Kidney (tissue), 14 donors: Measurements from ENCODE around the gene TIPRL. TPM values are rescaled to one million over a fixed set of nuclear protein-coding genes. Genes with fewer than 3 reads are reported as not detected.

Experiments
- DNase-seq, 5 donors: peaks; one replicate each; pipeline ENCODE4 v3.0.0-alpha.2; 2013 to 2020
- FAIRE-seq: peaks from 2 replicates; lab custom pipeline; 2012; peaks lifted over from hg19 to GRCh38; lab: Jason Lieb, UNC
- H3K27ac ChIP-seq, 2 donors: one replicate each; pipeline ENCODE4 v1.7.0; 2013; ENCODE audit warnings: low read depth in 2 of 2, low read length in 2 of 2, inconsistent platforms in 1 of 2
- H3K27me3 ChIP-seq: one replicate; pipeline ENCODE4 v1.7.1; 2013; ENCODE audit warnings: low read length, inconsistent platforms; ENCODE audit not compliant: control insufficient read depth, insufficient read depth
- H3K36me3 ChIP-seq, 3 donors: one replicate each; pipeline versions ENCODE4 v1.7.0 to v1.7.1; 2013; ENCODE audit warnings: low read length in 3 of 3, control low read depth in 1 of 3, inconsistent platforms in 1 of 3; ENCODE audit not compliant: insufficient read depth in 3 of 3, control insufficient read depth in 2 of 3
- H3K4me1 ChIP-seq, 3 donors: one replicate each; pipeline versions ENCODE4 v1.7.0 to v1.7.1; 2013; ENCODE audit warnings: low read length in 3 of 3, inconsistent platforms in 1 of 3, low read depth in 1 of 3; ENCODE audit not compliant: control insufficient read depth in 2 of 3, insufficient read depth in 2 of 3
- H3K4me3 ChIP-seq, 3 donors: one replicate each; pipeline versions ENCODE4 v1.7.0 to v1.8.1; 2013; ENCODE audit warnings: low read length in 3 of 3, control low read depth in 1 of 3, inconsistent platforms in 1 of 3
- H3K9ac ChIP-seq, 3 donors: one replicate each; pipeline versions ENCODE4 v1.7.0 to v1.7.1; 2013; ENCODE audit warnings: low read length in 3 of 3, control low read depth in 1 of 3, inconsistent platforms in 1 of 3
- H3K9me3 ChIP-seq, 3 donors: one replicate each; pipeline versions ENCODE4 v1.7.0 to v1.7.1; 2013; ENCODE audit warnings: low read length in 3 of 3, control low read depth in 1 of 3, inconsistent platforms in 1 of 3; ENCODE audit not compliant: control insufficient read depth in 2 of 3, insufficient read depth in 1 of 3
- intact Hi-C: fragments of 100-400 bp; cut with DNase I; formaldehyde crosslinking; loops from one replicate; pipeline ENCODE4 v1.11.1; 2022
- polyA plus RNA-seq: library from polyadenylated mRNA; stranded (reverse); fragments of 350-450 nt; fragmentation: Illumina TruSeq; extraction: RNeasy Lipid Tissue Mini Kit (QIAGEN cat#74804); gene quantifications from one replicate; pipeline ENCODE4 v1.2.3, GENCODE V29; 2014; ENCODE audit warnings: low read depth, low replicate concordance; ENCODE audit not compliant: insufficient read depth
- total RNA-seq: library from RNA; stranded (reverse); fragmentation: NEBNext Ultra II Directional; extraction: Animal tissue kit (Norgen Biotek cat#: 25700); gene quantifications from one replicate; pipeline ENCODE4 v1.2.1, GENCODE V29; 2021
- TF ChIP-seq, protein P1 (sequence below): IDR thresholded peaks from 3 replicates; pipeline ENCODE4 v1.5.1; 2012; ENCODE audit warnings: mild to moderate bottlenecking, moderate library complexity, borderline replicate concordance; ENCODE audit not compliant: insufficient read depth; ENCODE audit errors: extremely low read depth
- donor health status: control.
- donor health status: control.
- donor health status: control.
- donor health status: control.
- donor health status: control.
- donor health status: DM: yes; HTN: yes; CAD: no.
- donor health status: Normal renal cell carcinoma (clear cell type).

TIPRL gene
- total and polyA plus RNA-seq, 2 donors from 2014 or later, result 20.7 to 26.3 TPM

DNA sequence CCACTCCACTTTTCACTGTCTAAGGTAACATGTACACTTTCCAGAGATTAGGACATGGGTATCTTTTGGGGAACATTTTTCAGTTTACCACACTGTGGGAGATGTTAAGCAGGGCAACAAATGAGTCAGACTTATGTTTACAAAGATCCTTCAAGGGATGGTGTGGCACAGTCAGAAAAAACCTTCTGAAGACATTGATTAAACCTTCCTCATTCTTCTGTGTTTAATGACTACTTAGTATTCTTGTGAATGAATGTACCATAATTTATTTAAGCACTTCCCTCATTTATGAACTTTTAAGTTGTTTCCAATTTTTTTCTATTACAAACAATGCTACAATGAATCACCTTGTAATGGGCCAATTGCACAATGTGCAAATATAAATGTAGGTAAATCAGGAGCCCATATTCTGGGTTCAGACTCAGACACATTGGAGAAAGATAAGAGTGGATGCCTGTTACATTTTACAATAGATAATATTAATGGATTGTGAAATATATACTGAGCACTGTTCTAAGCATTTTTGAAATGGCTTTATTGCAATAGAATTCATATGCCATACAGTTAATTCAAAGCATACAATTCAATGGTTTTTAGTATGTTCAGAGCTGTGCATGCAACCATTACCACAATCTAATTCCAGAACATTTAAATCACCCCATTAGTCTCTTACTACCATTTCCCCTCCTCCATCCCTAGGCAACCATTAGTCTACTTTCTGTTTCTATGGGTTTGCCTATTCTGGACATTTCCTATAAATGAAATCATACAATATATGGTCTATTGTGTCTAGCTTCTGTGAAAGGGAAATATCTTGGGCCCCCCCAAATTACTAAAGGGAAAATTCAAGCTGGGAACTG is 45.1 kb downstream of the TIPRL start:
- DNase-seq (no peak), FAIRE-seq (no peak)
- Histone ChIP-seq H3K27ac (no peak overlapping the region), H3K9me3 (no peaks in the 10 kb centered on the region), H3K36me3 (no peaks in the 10 kb centered on the region), H3K27me3 (no peaks in the 10 kb centered on the region), H3K9ac (no peak overlapping the region), H3K4me1 (peaks cover 0 to 20% (median 3%) of the 10 kb centered on the region in 3 donors), H3K4me3 (no peak overlapping the region)
- TF ChIP-seq, protein P1, sequence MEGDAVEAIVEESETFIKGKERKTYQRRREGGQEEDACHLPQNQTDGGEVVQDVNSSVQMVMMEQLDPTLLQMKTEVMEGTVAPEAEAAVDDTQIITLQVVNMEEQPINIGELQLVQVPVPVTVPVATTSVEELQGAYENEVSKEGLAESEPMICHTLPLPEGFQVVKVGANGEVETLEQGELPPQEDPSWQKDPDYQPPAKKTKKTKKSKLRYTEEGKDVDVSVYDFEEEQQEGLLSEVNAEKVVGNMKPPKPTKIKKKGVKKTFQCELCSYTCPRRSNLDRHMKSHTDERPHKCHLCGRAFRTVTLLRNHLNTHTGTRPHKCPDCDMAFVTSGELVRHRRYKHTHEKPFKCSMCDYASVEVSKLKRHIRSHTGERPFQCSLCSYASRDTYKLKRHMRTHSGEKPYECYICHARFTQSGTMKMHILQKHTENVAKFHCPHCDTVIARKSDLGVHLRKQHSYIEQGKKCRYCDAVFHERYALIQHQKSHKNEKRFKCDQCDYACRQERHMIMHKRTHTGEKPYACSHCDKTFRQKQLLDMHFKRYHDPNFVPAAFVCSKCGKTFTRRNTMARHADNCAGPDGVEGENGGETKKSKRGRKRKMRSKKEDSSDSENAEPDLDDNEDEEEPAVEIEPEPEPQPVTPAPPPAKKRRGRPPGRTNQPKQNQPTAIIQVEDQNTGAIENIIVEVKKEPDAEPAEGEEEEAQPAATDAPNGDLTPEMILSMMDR, result no peak
- intact Hi-C loops, result no loop called here

DNA sequence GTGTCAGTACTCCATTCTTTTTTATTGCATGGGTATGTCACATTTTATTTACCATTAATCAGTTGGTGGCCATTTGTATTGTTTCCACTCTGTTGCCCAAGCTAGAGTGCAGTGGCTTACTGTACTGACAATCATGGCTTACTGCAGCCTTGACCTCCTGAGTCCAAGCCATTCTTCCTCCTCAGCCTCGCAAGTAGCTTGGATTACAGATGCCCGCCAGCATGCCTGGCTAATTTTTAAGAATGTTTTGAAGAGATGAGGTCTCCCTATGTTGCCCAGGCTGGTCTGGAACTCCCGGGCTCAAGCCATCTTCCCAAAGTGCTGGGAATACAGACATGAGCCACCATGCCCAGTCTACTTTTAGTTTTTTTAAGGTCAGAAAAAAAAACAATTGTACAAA is 46.2 kb downstream of the TIPRL start:
- Histone ChIP-seq H3K36me3 (no peaks in the 10 kb centered on the region), H3K4me1 (peaks cover 2 to 30% (median 11%) of the 10 kb centered on the region in 3 donors), H3K27ac (no peak overlapping the region), H3K9ac (peak overlapping the region in 1 of 3 donors; percentile 66), H3K9me3 (no peaks in the 10 kb centered on the region), H3K27me3 (no peaks in the 10 kb centered on the region), H3K4me3 (peak overlapping the region in 1 of 3 donors; percentile 84)
- TF ChIP-seq, protein P1, result no peak
- intact Hi-C loops, result no loop called here
- FAIRE-seq (no peak), DNase-seq (peak in 4 of 5 donors; percentile 31 to 50 (median 47))

DNA sequence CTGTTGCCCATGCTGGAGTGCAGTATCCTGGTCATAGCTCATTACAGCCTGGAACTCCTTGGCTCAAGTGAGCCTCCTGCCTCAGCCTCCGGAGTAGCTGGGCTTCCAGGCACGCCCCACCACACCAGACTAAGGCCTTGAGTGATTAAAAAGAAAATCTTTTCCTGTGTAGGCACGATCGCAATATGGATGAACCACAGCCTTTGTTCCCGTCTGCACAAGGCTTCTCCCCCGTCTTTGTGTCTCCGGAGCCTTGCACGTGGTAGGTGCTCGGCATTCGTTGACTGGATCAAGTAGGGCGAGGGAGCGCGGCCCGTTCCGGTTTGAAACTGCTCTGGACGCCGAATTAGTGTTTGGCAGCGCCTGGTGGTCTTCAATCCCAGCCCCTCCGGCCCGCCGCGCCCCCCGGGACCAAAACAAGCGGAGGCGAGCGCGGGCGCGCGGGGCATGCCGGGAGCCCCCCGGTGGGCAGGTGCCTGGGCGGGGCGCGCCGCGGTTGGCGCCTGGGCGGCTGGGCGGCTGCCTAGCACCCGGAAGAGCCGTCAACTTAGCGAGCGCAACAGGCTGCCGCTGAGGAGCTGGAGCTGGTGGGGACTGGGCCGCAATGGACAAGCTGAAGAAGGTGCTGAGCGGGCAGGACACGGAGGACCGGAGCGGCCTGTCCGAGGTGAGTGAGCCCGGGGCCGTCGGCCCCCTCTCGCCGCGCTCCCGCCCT is 46.9 kb downstream of the TIPRL start, which contains the start of gene SFT2D2:
Gene SFT2D2, plus strand, starts transcription at position 529 of the 715 bp plus-strand sequence. Its CDS starts 76 bp downstream, at position 605.
- intact Hi-C loops, result no loop called here
- FAIRE-seq, result no peak

More for the DNA sequence above, 46.9 kb downstream of the TIPRL start, which contains the start of gene SFT2D2:
- Histone ChIP-seq H3K27ac (peak within 1 kb of the TSS; percentile 77 to 79), H3K36me3 (no peaks in the 10 kb centered on the region), H3K9ac (peak within 1 kb of the TSS; percentile 54 to 75 (median 71)), H3K27me3 (no peaks in the 10 kb centered on the region), H3K4me3 (peak within 1 kb of the TSS; percentile 74 to 89 (median 84)), H3K4me1 (peaks cover 2 to 34% (median 14%) of the 10 kb centered on the region in 3 donors), H3K9me3 (no peaks in the 10 kb centered on the region)
- DNase-seq, result peak; percentile 83 to 94 (median 90)
- TF ChIP-seq, protein P1, result no peak
